Endothelial cell of umbilical vein (primary cell): Measurements from ENCODE around the gene HSPA14. TPM values are rescaled to one million over a fixed set of nuclear protein-coding genes. Genes with fewer than 3 reads are reported as not detected.

Experiments
- BruUV-seq: library from RNA; stranded (reverse); fragments of 400-500 nt; replicated peaks from 2 replicates; lab custom pipeline; 2021; lab: Mats Ljungman, UMichigan
- CTCF ChIA-PET: fragments of 300-600, 350-600 bp; sonication (Branson Sonifier 250); formaldehyde crosslinking; loops from one replicate; lab custom pipeline; 2021; ENCODE audit warnings: antibody characterized with exemption, inconsistent platforms; lab: Charles Lee
- POLR2A ChIA-PET: fragments of 300-600, 350-600 bp; sonication (Branson Sonifier 250); formaldehyde crosslinking; loops from one replicate; lab custom pipeline; 2021; ENCODE audit warnings: antibody characterized with exemption, inconsistent platforms; lab: Charles Lee
- DNase-seq: peaks from one replicate; pipeline ENCODE4 v3.0.0-alpha.2; 2011; ENCODE audit warnings: low read depth, low spot score
- FAIRE-seq: peaks from 2 replicates; lab custom pipeline; 2011; peaks lifted over from hg19 to GRCh38; lab: Jason Lieb, UNC
- H2AFZ ChIP-seq: 2 replicates; pipeline ENCODE4 v1.6.0; 2012; ENCODE audit warnings: low read depth, low read length, control low read depth, inconsistent platforms
- H3K27ac ChIP-seq: 2 replicates; pipeline ENCODE4 v1.5.1; 2011; ENCODE audit warnings: low read depth, mild to moderate bottlenecking, control low read depth, low read length, moderate library complexity; ENCODE audit not compliant: insufficient read depth
- H3K27me3 ChIP-seq, 2 experiments: 2 replicates each; pipeline versions ENCODE4 v1.6.0 to v1.6.1; 2011; ENCODE audit warnings: low read length in 2 of 2, mixed read lengths in 1 of 2; ENCODE audit not compliant: control insufficient read depth in 2 of 2, insufficient read depth in 2 of 2
- H3K36me3 ChIP-seq, 2 experiments: 2 replicates in 1 of 2; 3 replicates in 1 of 2; pipeline ENCODE4 v1.5.1; 2011; ENCODE audit warnings: low read length in 2 of 2, mild to moderate bottlenecking in 1 of 2, moderate library complexity in 1 of 2; ENCODE audit not compliant: control insufficient read depth in 2 of 2, insufficient read depth in 2 of 2; ENCODE audit errors: extremely low read depth in 1 of 2
- H3K4me1 ChIP-seq: 3 replicates; pipeline ENCODE4 v1.5.1; 2011; ENCODE audit warnings: mild to moderate bottlenecking, low read length; ENCODE audit not compliant: control insufficient read depth, insufficient read depth; ENCODE audit errors: extremely low read depth
- H3K4me2 ChIP-seq: 2 replicates; pipeline ENCODE4 v1.6.1; 2011; ENCODE audit warnings: low read length, control low read depth, mixed read lengths; ENCODE audit not compliant: insufficient read depth
- H3K4me3 ChIP-seq, 3 experiments: fragments of 200-600 bp in 1 of 3; sonication (generic), shearing (Covaris generic) in 1 of 3; replicated peaks in 1 of 3; 2 replicates each; pipeline ENCODE4 v1.5.1; 2011 to 2016; ENCODE audit warnings: control low read depth in 3 of 3, low read length in 3 of 3, mild to moderate bottlenecking in 2 of 3, inconsistent platforms in 1 of 3, low read depth in 1 of 3, moderate library complexity in 1 of 3; ENCODE audit not compliant: insufficient read depth in 1 of 3
- H3K79me2 ChIP-seq: 2 replicates; pipeline ENCODE4 v1.6.0; 2012; ENCODE audit warnings: low read length, inconsistent platforms; ENCODE audit not compliant: control insufficient read depth, insufficient read depth
- H3K9ac ChIP-seq: replicated peaks from 2 replicates; pipeline ENCODE3; 2011; ENCODE audit warnings: low read length, control low read depth; ENCODE audit not compliant: insufficient read depth; ENCODE audit errors: extremely low read depth
- H3K9me1 ChIP-seq: replicated peaks from 3 replicates; pipeline ENCODE4 v1.6.0; 2011; ENCODE audit warnings: mild to moderate bottlenecking, low read length; ENCODE audit not compliant: control insufficient read depth, insufficient read depth; ENCODE audit errors: extremely low read depth
- H3K9me3 ChIP-seq: replicated peaks from 2 replicates; pipeline ENCODE4 v1.5.1; 2012; ENCODE audit warnings: low read length, inconsistent platforms; ENCODE audit not compliant: control insufficient read depth, insufficient read depth
- H4K20me1 ChIP-seq: replicated peaks from 2 replicates; pipeline ENCODE3; 2011; ENCODE audit warnings: mild to moderate bottlenecking, low read length; ENCODE audit not compliant: control insufficient read depth, insufficient read depth; ENCODE audit errors: extremely low read depth
- CTCF ChIP-seq, 2 donors: IDR thresholded peaks; 1 replicate in 1 of 2; 2 replicates in 1 of 2; pipeline ENCODE4 v1.5.1; 2011; ENCODE audit warnings: low read length in 2 of 2, mild to moderate bottlenecking in 2 of 2, moderate library complexity in 2 of 2, control low read depth in 1 of 2, inconsistent platforms in 1 of 2, low read depth in 1 of 2; ENCODE audit not compliant: insufficient read depth in 1 of 2; ENCODE audit errors: extremely low read depth in 1 of 2
- EZH2 ChIP-seq: IDR thresholded peaks from 2 replicates; pipeline ENCODE4 v1.6.1; 2012; ENCODE audit warnings: borderline replicate concordance, low read depth, mild to moderate bottlenecking, moderate library complexity, low read length, inconsistent platforms; ENCODE audit not compliant: severe bottlenecking
- FOS ChIP-seq: IDR thresholded peaks from 2 replicates; pipeline ENCODE4 v1.6.1; 2011; ENCODE audit warnings: mild to moderate bottlenecking, low read length, moderate library complexity, borderline replicate concordance; ENCODE audit not compliant: insufficient read depth
- GATA2 ChIP-seq: IDR thresholded peaks from 2 replicates; pipeline ENCODE4 v1.7.0; 2011; ENCODE audit warnings: low read depth, mild to moderate bottlenecking, moderate library complexity, mixed read lengths, low read length; ENCODE audit not compliant: insufficient read length, insufficient read depth
- JUN ChIP-seq: IDR thresholded peaks from 2 replicates; pipeline ENCODE4 v1.6.1; 2011; ENCODE audit warnings: borderline replicate concordance, low read depth; ENCODE audit not compliant: insufficient read length, insufficient read depth
- MAX ChIP-seq: IDR thresholded peaks from 2 replicates; pipeline ENCODE4 v1.6.1; 2011; ENCODE audit not compliant: insufficient read depth, insufficient read length
- MYC ChIP-seq: IDR thresholded peaks from one replicate; pipeline ENCODE4 v1.6.1; 2011; ENCODE audit warnings: mild to moderate bottlenecking, low read depth, low read length
- POLR2A ChIP-seq: IDR thresholded peaks from 2 replicates; pipeline ENCODE4 v1.6.1; 2012; ENCODE audit warnings: low read depth, mild to moderate bottlenecking, control low read depth, low read length
- POLR2AphosphoS5 ChIP-seq: IDR thresholded peaks from 2 replicates; pipeline ENCODE4 v1.6.1; 2012; ENCODE audit warnings: low read depth, mild to moderate bottlenecking, control low read depth, low read length, moderate library complexity; ENCODE audit not compliant: insufficient read depth
- dilution Hi-C: fragments of 300-500 bp; cut with MboI; formaldehyde crosslinking; loops from one replicate; pipeline ENCODE4 v1.15.0; 2019; ENCODE audit warnings: low sequenced_read_pairs; ENCODE audit not compliant: extremely low pct_ligation_motif_present
- intact Hi-C: fragments of 100-400 bp; cut with micrococcal nuclease; formaldehyde crosslinking; loops from one replicate; pipeline ENCODE4 v1.10.0; 2022
- polyA plus RNA-seq, 4 experiments: library from polyadenylated mRNA; depleted of rRNA in 3 of 4; stranded (reverse) in 3 of 4; unstranded in 1 of 4; fragments of >200 nt; gene quantifications; 2 replicates each; pipeline versions ENCODE4 v1.2.1 to v1.2.3, GENCODE V29; 2011 to 2012; ENCODE audit warnings: missing spikeins in 1 of 4
- total RNA-seq: library from RNA; stranded (reverse); gene quantifications from 2 replicates; pipeline ENCODE4 v1.2.3, GENCODE V29; 2021

HSPA14 gene
- total and polyA plus RNA-seq, 2 donors (not counting 3 experiments of a cell fraction or from before 2014, with no cell fraction given), result 7.6 to 15.7 TPM

- no TSS peak for BruUV-seq
- Histone ChIP-seq H4K20me1 (no peaks in the 10 kb centered on the region), H3K27ac (no peak overlapping the region), H3K9ac (no peak overlapping the region), H3K4me1 (no peaks in the 10 kb centered on the region), H3K79me2 (no peaks in the 10 kb centered on the region), H3K4me2 (no peak overlapping the region), H3K27me3 (no peaks in the 10 kb centered on the region), H3K9me3 (peaks cover 1% of the 10 kb centered on the region), H3K36me3 (peaks cover 3 to 29% of the 10 kb centered on the region in 2 experiments), H2AFZ (no peak overlapping the region), H3K4me3 (no peak overlapping the region), H3K9me1 (no peaks in the 10 kb centered on the region)
- intact Hi-C loops (no loop called here), dilution Hi-C loops (no loop called here)
- no peak for TF ChIP-seq MAX
- no peak for TF ChIP-seq POLR2A
- TF ChIP-seq CTCF (IDR thresholded peaks at IDR 0.05; ENCODE audit: extremely low read depth in 1 of 2, insufficient read depth in 1 of 2, low read depth in 1 of 2, low read length in 2 of 2), result no peak
- TF ChIP-seq FOS, result no peak
- TF ChIP-seq POLR2AphosphoS5, result no peak
- no peak for TF ChIP-seq EZH2
- TF ChIP-seq JUN, result no peak
- TF ChIP-seq MYC, result no peak
- TF ChIP-seq GATA2, result no peak
- CTCF ChIA-PET, result interaction anchor here (1.0 kb wide), 1 partner anchor 9 kb away, joined by 3 read pairs; no protein-coding TSS in a partner anchor
- POLR2A ChIA-PET, result no interaction called here
- no peak for DNase-seq
- no peak for FAIRE-seq
Observed at GRCh38 chr10:14911801-14912200, 73.7 kb downstream of the HSPA14 start.
